GM19324 (cell line): ENCODE data around the gene DUSP23.

Source experiments
- ATAC-seq: cut with Tn5 transposase; IDR thresholded peaks from one replicate; pipeline ENCODE4 v1.9.1; 2021; ENCODE audit warnings: mild to moderate bottlenecking, moderate library complexity; ENCODE audit not compliant: unreplicated experiment, low FRiP score

The DUSP23 gene

DNA sequence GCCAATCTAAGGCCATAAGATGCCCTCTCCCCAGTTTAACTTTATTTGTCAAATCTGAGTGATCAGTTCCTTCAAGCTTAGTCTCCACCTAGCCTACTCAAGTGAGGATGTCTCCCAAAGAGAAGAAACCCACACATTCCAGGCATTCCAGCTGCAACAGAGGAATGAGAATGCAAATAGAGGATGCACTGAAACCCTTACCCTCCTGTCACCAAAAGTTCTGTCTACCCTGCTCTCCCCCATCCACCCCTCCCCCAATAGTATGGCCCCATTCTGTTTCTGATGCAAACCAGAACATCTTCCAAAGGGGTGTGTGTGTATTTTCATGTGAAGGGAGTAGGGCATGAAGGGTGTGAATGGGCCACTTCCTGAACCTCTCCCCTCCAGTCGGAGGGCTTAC lies 3.0 kb downstream of the DUSP23 start:
- ATAC-seq = no peak

DNA sequence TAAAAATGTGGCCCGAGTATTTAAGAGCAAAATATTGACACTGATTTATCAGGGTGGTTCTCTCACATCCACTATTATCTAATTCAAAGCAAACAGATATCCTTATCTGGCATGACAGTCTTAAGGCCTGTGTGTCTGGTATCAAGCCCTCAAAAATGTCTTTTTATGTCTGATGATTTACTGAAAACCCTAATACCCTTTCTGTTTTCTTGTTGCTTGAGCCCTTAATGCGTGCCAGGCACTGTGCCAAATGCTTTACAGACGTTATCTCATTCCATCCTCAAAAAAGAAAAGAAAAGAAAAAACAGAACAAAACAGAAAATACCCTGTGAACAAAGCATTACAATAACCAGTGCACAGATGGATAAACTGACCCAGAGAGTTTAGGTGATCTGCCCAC lies 5.7 kb downstream of the DUSP23 start:
- ATAC-seq = no peak

DNA sequence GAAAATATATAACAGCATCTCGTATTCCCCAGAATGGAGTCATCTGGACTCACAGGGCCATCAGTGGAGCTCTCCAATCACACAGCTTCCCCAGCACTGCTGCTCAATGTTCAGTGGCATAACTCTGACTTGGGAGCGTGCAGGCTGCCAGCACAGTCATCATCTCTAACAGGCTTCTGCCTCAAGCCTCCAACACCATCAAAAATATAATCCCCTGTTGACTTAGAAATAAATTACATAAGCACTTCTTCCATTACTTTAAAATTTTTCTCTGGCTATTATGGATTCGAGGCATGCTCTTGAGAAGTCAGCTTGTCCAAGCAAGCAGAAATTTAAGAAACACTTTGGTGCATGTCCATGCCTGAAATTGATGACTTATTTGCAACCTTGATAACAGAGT lies 6.2 kb downstream of the DUSP23 start:
- ATAC-seq = no peak

DNA sequence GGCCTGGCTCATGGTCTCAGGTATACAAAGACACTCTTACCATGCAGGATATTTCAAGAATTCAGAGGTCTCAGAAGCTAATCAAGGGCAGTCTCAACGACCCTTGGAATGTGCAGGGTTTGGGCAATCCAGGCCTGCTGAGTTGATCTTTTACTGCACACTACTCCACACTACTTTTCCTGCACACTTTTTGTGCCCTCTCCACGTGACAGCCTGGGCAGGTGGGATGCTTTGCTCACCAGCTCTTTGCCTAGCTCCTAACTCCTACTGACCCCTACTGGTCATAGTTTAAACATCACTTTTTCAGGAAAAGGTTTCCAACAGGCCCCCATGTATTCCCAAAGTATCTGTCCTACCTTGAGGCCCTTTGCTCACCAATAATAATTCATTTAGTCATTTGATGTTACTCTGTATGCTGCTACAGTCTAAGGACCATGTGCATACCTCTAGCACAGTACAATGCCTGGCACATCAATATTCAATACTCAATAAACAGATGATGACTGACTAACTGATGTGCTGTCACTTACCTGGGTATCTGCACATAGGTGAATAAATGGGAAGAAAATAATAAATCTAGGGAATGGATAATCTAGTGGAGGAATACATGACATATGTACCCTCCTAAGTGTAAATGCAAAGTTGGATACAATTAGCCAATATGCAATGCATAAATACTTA lies 9.6 kb downstream of the DUSP23 start:
- no peak for ATAC-seq

DNA sequence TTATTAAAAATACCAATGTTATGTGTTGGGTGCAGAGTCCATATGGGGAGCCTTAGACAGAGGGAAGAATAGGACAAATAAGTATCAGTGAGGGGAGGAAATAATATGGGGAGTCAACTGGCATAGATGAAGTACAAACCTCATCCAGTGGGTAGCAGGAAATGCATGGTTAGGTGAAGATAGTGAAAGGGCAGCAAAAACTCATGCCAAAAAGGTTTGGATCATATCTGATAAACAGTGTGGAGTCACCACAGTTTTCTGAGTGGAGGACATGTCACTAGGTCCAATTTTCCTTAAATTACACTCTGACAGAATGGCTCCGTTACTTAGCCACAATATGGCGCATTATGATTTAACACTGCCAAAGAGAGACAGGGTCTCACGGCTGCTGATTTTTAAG lies 10.3 kb downstream of the DUSP23 start:
- no peak for ATAC-seq

DNA sequence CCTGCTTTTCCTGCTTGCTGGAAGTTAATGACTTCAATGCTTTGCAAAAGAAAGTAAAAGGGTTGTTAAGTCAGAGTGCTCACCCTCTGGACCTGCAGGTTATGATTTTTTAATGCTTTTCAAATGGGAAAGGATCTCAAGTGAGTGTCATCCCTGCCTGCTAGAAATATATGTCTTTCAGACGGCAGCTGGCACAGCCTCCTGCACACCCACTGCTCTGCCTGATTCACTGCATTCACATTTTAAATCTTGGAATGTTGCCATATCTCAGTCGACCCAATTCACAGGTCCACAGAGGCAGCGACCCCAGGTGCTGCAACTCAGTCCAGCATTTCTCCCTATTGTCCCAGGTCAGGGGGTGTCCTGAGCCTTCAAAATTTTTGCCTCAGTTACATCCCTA lies 10.7 kb downstream of the DUSP23 start:
- ATAC-seq = no peak

DNA sequence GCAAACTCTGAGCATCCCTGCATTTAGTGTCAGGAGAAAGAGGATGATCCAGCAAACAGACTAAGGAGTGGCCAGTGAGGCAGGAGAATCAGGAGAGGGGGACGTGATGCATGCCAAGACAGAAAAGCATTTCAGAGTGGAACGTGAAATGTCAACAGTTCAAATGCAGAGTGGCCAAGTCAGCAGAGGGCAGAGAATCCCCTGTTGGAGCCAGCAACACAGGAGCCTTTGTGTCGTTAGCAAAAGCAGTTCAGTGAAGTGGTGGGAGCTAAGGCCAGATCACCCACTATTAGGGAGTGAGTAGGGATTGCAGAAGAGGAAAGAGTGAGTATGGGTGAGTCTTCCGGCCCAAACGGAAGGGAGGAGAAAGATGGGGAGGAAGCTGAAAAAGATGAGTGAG lies 14.8 kb downstream of the DUSP23 start:
- no peak for ATAC-seq

DNA sequence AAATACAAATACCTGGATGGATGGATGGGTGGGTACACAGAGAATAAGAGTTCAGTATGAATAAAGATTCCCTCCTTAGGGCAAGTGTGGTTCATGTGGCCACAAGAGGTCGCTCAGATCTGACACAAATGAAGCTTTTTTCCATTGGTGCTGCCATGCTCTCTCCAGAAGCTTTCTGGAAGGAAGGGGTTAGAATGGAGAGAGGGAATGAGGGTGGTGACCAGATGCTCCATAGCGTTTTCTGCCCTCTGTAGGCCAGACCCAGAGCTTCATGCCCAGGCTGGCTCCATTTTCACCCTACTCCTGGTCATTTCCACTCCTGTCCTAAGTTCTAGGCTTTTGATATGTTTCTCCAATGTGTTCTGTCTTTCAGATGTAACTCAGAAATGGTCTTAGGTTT lies 18.1 kb downstream of the DUSP23 start:
- no peak for ATAC-seq

DNA sequence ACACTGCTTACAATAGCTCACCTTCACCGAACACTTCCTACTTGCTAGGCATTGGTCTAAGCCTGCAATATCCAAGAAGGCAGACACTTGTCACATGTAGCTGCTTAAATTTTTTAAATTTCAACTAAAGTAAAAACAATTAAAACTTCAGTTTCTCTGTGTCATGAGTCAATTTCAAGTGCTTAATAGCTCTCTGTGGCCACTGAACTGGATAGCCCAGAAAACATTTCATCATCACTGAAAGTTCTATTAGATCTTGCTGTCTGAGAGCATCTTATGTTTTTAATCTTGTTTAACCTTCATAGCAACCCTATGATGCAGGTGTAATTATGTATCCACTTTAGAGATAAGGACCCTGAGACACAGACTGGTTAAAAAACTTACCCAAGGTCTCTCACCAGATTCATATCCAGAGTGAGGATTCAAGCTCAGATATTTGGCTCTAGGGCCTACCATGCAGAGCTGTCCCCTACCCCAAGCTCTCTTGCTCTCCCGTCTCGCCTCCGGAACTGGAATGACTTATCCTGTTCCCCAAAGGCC lies 18.8 kb downstream of the DUSP23 start:
- ATAC-seq = no peak

DNA sequence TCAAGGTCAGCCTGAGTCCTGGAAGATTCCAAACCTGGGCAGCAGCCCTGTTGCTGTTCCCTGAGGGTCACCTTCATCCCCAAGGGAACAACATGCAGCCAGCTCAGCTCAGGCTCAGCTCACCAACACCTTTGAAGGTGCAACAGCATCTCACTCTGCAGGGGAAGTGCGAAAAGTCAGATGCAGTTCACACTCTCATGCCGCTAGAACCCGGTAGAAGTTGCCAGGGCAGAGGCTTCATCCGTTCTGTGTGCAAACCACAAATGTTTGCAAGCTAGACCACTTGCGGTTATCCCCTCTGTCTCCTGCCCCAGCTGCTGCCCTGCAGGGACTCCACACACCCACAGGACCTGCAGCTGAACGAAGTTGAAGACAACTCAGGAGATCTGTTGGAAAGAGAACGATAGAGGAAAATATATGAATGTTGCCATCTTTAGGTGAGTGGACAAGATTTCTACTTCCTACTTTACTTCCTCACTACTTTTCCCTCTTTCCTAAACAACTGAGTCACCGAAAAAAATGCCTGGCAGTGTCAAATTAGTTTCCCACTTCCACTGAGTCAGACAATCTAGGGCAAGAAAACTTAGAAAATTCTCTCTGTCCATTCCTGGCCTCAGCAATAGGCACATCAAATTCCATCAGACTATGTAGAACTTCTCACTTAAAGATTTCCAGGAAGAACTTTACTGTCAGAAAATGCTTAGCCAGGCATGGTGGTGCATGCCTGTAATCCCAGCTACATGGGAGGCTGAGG lies 19.6 kb downstream of the DUSP23 start:
- no peak for ATAC-seq

DNA sequence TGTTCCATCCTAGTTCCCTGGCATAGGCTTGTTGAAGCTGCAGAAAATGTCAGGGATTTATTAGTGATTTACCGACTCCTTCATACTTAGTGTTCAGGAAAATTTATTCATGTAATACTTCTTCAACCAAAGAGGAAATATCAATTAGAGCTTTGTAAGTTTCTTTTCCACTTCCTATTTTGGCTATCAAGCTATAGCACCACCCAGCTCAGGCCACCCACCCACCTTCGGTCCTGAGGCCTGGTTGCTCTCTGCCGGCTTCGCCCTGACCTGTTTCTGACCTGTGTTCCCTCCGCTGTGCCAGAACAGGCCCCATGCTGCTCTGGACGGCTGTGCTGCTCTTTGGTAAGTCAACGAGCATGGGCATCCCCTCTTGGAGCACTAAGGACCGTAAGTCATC lies 21.3 kb downstream of the DUSP23 start, which contains the start of gene FCRL6:
TSS of gene FCRL6 (plus strand) at position 250 of the 400 bp plus-strand sequence. CDS start at position 315, 65 bp downstream.
- no peak for ATAC-seq

DNA sequence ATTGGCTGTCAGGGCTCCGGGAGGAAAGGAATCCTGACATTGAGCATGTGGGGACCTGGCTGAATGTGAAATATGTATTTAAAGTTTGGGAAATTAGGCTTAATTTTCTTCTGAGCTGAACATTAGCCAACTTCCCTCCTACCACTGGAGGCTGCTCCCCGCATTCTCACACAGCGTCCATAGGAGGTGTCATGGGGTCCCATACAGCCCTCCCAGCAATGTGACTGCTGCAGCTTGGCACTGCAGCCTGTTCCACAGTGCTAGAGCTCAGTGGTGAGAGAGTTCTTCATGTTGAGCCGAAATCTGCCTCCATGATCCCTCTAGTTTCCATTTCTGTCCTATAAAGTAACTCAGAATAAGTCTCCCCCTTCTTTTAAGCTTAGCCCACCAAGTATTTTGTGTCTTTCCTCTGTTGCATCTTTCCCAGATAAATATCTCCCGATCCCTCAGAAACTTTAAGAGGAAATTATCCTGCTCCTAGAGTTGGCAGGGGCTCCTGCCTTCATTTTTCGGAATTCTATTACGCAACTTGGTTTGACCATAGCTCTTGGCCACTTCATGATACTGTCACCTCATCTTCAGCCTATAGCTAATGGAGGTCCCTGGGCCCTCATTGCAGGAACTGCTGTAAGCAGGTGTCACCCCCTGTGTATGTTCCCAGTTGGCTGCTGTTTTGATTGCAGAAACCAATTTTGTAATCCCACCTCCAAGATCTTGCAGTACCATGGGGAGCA lies 23.4 kb downstream of the DUSP23 start:
- no peak for ATAC-seq

DNA sequence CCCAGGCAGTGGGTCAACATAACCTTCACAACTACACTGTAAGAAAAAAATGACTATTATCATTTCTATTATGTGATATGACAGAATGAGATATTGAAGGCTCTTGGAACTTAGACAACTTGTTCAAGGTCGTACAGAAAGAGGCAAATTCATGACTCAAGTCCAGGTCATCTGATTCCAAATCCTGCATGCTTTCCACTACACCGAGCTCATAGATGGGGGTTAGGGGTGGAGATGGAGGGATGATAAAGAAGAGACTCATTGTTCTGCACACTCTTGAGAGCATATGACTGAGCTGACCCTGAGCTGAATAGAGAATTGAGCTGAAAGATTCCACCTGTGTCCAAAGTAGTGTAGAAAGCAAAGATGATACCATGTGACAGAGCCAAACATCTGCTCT lies 24.2 kb downstream of the DUSP23 start:
- ATAC-seq = no peak

DNA sequence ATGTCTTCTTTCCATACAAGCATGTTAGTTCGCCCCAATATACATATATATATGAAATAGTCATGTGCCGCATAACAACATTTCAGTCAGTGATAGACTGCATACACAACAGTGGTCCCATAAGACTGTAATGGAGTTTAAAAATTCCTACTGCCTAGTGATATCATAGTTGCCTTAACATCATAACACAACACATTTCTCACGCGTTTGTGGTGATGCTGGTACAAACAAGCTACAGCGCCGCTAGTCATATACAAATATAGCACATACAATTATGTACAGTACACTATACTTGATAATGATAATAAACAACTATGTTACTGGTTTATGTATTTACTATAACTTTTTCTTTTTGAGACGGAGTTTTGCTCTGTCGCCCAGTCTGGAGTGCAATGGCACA lies 35.2 kb downstream of the DUSP23 start:
- no peak for ATAC-seq

DNA sequence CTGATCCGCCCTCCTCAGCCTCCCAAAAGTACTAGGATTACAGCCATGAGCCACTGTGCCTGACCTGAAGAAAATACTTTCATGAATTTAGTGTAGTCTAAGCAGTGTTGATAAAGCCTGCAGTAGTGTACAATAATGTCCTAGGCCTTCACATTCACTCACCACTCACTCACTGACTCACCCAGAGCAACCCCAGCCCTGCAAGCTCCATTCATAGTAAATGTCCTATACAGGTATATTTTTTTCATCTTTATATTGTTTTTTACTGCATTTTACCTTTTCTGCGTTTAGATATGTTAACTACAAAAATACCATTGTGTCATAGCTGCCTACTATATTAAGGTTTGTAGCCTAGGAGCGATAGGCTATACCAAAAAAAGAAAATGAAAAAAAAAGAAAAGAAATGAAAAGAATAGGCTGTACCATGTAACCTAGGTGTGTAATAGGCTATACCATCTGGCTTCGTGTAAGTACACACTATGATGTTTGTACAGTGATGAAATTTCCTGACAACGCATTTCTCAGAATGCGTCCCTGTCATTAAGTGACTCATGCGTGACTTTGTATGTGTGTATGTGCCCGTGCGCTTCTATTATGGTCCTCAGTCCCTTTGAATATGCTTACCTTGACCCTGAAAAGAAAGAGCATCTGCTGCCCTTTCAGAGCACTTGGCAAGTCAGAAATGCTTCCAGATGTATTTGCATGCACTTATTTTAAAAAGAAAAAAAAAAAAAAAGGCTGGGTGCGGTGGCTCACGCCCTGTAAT lies 36.7 kb downstream of the DUSP23 start:
- ATAC-seq = no peak

DNA sequence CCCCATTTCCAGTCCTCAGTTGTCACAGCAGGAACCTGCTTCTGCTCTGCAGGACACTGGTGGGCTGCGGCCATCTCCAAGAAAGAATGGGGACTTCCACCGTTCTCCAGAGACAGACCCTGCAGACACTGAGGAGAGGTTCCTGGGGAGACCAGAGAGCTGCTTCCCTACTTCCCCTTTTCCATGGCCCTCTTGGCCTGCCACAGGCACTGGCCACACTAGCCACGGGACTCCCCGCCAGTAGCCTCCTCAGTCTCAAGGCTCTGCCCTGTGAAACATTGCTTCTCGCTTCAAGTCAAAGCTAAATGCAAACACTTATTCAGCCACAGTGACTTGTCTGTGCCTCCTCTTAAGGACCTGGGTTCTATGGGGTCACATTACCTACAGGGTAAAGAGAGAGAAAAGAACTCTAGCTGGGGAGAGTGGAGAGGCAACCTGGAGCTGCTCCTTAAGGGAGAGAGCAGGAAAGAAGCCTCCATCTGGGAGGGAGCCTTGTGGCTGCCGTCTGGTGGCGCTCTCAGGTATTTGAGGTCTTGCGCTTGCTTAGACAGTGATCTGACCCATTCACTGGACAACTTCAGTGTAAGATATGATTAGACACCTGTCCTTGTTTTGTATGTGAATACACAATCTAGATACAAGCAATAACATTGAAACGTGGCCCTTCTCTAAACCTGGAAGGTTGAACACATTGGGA lies 40.6 kb downstream of the DUSP23 start:
- no peak for ATAC-seq

DNA sequence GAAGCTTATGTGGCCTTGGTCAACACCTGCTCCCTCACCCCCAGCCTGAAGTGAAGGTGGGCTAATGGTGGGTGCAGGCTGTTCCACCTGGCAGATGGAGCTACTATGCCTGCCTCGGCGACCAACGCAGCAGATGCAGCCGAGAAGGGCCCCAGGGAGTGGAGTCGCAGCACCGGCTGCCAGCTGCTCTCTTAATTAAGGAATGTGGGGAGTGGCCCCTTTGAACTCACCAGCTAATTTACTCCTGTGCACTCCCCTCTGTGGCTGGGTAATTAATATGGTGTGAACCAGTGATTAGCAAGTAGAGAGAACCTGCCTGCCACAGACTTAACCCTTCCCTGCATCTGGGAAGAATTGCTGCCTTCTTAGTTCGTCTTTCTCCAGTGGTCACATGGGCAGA lies 42.6 kb downstream of the DUSP23 start:
- no peak for ATAC-seq

DNA sequence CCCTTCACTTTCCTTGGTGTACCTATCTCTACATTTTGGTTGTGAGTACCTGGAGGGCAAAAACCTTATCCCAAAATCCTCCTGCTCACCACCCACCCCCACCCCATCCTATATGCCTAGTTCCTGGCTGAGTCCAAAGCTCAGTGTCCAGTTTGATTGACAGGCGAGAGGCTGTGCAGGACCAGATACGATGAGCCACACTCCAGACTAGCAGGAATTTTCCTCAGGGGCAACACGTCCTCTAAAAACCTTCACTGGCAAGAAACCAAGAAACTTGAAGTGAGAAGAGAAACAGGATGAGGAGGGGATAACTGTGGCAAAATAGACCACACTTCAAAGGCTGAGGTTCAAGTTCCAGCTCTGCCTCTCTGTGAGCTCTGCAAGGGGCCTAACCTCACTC lies 44.8 kb downstream of the DUSP23 start:
- no peak for ATAC-seq

DNA sequence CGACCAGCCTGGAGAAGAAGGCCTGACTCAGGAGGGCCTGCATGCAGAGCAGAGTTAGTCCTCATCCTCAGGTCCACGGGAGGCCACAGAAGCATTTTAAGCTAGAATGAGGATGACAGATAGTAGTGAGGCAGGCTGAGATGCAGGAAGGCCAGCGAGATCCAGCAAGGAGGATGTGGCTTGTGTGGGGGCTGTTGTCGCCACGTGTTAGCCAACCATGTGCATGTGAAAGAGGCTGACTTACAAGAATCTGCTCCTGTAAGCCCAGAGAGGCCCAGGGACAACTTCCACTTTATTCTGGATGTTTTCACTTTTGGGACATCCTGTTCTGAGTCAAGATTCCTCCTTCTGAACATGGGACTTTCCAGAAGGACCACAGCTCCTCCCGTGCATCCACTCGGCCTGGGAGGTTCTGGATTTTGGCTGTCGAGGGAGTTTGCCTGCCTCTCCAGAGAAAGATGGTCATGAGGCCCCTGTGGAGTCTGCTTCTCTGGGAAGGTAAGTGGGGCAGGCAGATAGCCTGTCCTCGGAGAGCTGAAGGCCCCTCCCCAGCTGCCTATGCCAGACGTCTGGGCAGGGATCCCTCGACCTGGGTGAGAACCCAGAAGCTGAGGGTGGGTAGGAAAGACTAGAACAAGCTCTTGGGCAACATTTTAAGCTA lies 45.8 kb downstream of the DUSP23 start, which contains the start of gene SLAMF8:
TSS of gene SLAMF8 (plus strand) at position 433 of the 661 bp plus-strand sequence. CDS start at position 459, 26 bp downstream.
- no peak for ATAC-seq
